Measurements from ENCODE around the gene ACAD11.

DNA sequence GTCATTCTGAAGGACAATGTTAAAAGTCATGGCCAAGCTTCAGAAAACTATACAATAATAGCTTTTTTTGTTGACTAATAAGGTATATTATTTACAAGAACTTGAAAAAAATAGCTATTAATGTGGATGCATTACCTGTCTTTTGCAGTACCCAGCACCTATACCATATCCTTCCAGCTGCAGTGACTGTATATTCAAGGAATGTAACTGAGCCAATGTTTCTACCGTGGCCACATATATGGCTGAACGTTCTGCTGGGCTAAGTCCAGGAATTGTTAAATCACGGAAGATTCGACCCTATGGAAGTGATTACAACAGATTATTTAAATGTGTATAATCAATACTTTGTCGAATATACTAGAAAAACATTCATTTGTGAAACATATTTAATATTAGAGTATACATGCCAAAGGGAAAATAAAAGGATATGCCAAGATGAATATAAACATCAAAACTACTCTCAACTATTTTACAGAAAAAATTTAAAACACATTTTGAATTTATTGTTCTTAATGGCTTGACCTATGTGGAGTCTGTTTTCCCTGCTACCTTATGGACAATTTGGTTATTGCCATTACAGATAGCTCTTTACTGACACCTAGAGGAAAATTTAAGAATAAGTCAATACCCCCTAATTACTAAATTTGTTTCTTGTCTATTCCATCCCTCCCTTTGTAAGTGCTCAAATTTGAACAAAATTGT is 17.6 kb downstream of the ACAD11 start:
- no peak for TF ChIP-seq POLR2A (IDR thresholded peaks at IDR 0.05; ENCODE audit: low read length)
- no peak for TF ChIP-seq GATA1 (IDR thresholded peaks at IDR 0.05; ENCODE audit: low read depth, low read length)
